GM12891 (cell line): ENCODE measurements around the gene RIPK3.

Experiments
- PAX5 ChIP-seq: IDR thresholded peaks from 2 replicates; pipeline ENCODE4 v1.6.1; 2011; ENCODE audit warnings: low read length, moderate library complexity, mild to moderate bottlenecking; ENCODE audit not compliant: insufficient read depth, severe bottlenecking
- POLR2A ChIP-seq: IDR thresholded peaks from 2 replicates; pipeline ENCODE4 v1.6.1; 2011; ENCODE audit warnings: low read depth, low read length, control low read depth
- POLR2AphosphoS5 ChIP-seq: IDR thresholded peaks from 2 replicates; pipeline ENCODE4 v1.6.1; 2011; ENCODE audit warnings: low read depth, low read length, control low read depth
- POU2F2 ChIP-seq: IDR thresholded peaks from 2 replicates; pipeline ENCODE4 v1.6.1; 2011; ENCODE audit warnings: low read depth, mild to moderate bottlenecking, control low read depth, low read length, moderate library complexity
- SPI1 ChIP-seq: IDR thresholded peaks from 2 replicates; pipeline ENCODE4 v1.6.1; 2011; ENCODE audit warnings: low read depth, low read length, control low read depth
- TAF1 ChIP-seq: IDR thresholded peaks from 2 replicates; pipeline ENCODE4 v1.6.1; 2011; ENCODE audit warnings: low read depth, low read length, control low read depth

DNA sequence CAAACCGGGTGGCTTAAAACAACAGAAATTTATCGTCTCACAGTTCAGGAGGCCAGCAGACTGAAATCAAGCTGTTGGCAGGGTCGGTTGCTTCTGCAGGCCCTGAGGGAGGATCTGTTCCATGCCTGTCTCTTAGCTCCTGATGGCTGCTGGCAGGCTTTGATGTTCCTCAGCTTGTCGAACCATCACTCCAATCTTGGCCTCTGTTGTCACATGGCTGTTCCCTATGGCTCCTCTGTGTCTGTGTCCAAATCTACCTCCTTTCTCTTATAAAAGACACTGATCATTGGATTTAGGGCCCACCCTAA, 42.2 kb upstream of the RIPK3 start:
- TF ChIP-seq POLR2AphosphoS5 (no peak), POLR2A (no peak), TAF1 (no peak), SPI1 (no peak), PAX5 (no peak), POU2F2 (no peak)
